Nephron progenitor cell (in vitro differentiated cells): ENCODE results near the gene ERAL1.

Experiments
- DNase-seq: peaks from one replicate; pipeline ENCODE4 v3.0.0; 2021
- H3K27ac Mint-ChIP-seq: 2 replicates; pipeline ENCODE4 v1.8.0; 2021; ENCODE audit warnings: mild to moderate bottlenecking, moderate library complexity, mixed read lengths
- H3K27me3 Mint-ChIP-seq: 2 replicates; pipeline ENCODE4 v1.8.0; 2021; ENCODE audit warnings: mild to moderate bottlenecking, low read depth, mixed read lengths; ENCODE audit not compliant: poor library complexity
- H3K36me3 Mint-ChIP-seq: 2 replicates; pipeline ENCODE4 v1.8.0; 2021; ENCODE audit warnings: low read depth, mixed read lengths
- H3K4me1 Mint-ChIP-seq: 2 replicates; pipeline ENCODE4 v1.8.0; 2021; ENCODE audit warnings: mixed read lengths
- H3K4me3 Mint-ChIP-seq: 2 replicates; pipeline ENCODE4 v1.8.0; 2021; ENCODE audit warnings: mild to moderate bottlenecking, moderate library complexity, mixed read lengths
- H3K9me3 Mint-ChIP-seq: 2 replicates; pipeline ENCODE4 v1.8.0; 2021; ENCODE audit warnings: mild to moderate bottlenecking, moderate library complexity, mixed read lengths
- CTCF ChIP-seq: fragments of 200-600 bp; sonication (generic); IDR thresholded peaks from 2 replicates; pipeline ENCODE4 v1.5.0; 2021; ENCODE audit warnings: antibody characterized with exemption

Gene ERAL1

DNA sequence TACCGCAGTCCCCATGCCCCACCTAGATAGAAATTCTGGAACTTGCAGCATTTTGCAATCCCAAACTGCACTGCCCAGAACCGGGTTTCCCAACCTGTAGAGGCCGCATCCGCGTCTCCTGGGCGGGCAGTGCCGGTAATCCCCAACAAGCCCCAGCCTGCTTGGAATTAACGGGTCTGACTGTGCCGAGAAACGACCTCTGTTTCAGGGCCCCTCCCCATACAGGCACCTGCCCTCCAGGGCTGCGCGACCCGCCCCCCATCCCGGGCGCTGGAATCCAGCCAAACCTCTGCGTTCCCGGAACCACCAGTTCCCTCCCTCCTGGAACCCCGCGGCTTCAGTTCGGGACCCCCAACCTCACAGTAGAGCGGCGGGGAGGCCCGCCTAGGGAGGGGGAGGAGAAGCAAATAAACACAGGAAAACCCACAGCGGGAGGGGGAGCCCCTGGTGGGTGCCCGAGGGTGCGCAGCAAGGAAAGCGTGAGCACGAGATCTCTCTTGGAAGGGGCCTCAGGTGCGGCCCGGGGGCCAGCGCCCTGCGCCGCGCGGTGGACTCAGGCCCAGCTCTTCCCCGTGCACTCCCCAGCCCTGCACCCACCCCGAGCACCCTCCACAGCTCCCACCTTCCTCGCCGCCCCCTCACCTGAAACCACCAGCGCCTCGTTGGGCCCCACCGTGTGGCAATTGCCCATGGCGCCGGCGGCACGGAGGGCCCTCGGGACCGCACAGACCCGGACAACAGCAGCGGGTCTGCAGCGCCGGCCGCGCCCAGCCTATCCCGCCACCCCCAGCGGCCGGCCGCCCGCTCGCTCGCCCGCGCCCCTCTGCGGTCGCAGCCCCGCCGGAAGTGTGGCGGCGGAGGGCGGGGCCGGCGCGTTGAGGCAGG is 42.3 kb downstream of the ERAL1 start, which contains the start of gene FLOT2:
TSS of gene FLOT2 (minus strand) at position 850 of the 885 bp plus-strand sequence. CDS start at position 691, 159 bp downstream.
- Mint-ChIP-seq H3K27ac (no peak within 1 kb of the TSS), H3K36me3 (peaks cover 43% of the 10 kb centered on the region), H3K27me3 (peaks cover 7% of the 10 kb centered on the region), H3K9me3 (peaks cover 3% of the 10 kb centered on the region), H3K4me3 (peak within 1 kb of the TSS; percentile 92), H3K4me1 (peaks cover 53% of the 10 kb centered on the region)
- DNase-seq: peak; percentile 78
- no peak for TF ChIP-seq CTCF

GRCh38 chr17:28897769-28898526 is 43.1 kb downstream of the ERAL1 start:
- TF ChIP-seq CTCF: no peak
- Mint-ChIP-seq H3K27me3 (peaks cover 7% of the 10 kb centered on the region), H3K4me1 (peaks cover 51% of the 10 kb centered on the region), H3K36me3 (peaks cover 42% of the 10 kb centered on the region), H3K27ac (no peak overlapping the region), H3K4me3 (peak overlapping the region; percentile 92), H3K9me3 (peaks cover 3% of the 10 kb centered on the region)
- DNase-seq: no peak

DNA sequence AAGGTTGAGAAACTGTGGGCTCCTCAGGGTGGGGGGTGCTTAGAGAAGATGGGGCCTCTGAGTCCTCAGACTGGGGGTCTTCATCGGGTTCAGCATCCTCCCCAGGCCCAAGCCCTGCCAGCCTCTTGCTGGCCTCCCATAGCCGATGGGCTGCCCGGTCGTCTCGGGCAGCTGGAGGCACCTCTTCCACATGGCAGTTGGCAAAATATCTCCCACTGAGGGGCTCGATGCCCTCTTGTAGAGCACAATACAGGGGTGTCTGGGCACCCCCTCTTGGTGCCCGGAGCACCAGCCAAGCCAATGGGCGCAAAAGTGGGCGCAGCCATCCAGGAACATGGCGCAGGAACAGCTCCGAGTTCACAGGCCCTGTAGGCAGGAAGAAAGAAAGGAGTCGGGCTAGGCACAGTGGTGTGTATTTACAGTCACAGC is 43.7 kb downstream of the ERAL1 start:
- no peak for DNase-seq
- H3K9me3 Mint-ChIP-seq: peaks cover 3% of the 10 kb centered on the region
- no peak overlapping the region for H3K4me3 Mint-ChIP-seq
- H3K27ac Mint-ChIP-seq: no peak overlapping the region
- TF ChIP-seq CTCF: no peak
- peaks cover 50% of the 10 kb centered on the region for H3K4me1 Mint-ChIP-seq
- peaks cover 4% of the 10 kb centered on the region for H3K27me3 Mint-ChIP-seq
- H3K36me3 Mint-ChIP-seq: peaks cover 36% of the 10 kb centered on the region

- DNase-seq: no peak
- Mint-ChIP-seq H3K27me3 (peaks cover 4% of the 10 kb centered on the region), H3K4me3 (peak overlapping the region; percentile 23), H3K36me3 (peaks cover 32% of the 10 kb centered on the region), H3K9me3 (peaks cover 3% of the 10 kb centered on the region), H3K4me1 (peaks cover 52% of the 10 kb centered on the region), H3K27ac (no peak overlapping the region)
- no peak for TF ChIP-seq CTCF
Observed at GRCh38 chr17:28899212-28899815, 44.5 kb downstream of the ERAL1 start.

DNA sequence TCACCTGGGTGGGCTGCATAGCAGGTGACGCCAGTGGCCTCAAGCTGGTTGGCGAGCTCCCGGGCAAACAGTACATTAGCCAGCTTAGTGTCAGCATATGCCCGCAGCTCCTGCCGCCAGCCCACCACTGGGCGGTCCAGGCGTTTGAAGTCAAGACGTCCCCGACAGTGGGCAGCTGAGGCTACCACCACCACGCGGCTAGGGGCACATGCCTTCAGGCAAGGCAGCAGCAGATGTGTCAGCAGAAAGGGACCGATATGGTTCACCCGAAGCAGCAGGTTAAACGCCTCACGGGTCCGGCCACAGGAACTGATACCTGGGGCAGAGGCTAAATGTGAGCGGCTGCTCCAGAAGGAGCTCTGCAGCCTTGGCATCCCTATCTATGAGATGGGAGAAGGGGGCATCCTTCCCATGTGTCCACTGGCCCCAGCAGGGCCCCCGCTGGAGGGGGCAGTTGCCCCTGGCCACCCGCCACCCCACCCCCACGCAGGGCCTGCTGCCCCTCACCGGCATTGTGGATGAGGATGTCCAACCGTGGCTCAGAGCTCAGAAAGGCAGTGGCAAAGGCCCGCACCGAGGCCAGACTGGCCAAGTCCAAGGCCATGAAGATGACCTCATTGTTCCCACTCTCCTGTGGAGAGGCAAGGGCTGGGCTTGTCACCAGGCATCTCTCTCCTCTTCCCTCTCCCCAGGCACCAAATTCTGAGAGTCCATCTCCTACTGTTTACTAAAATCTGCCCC is 46.3 kb downstream of the ERAL1 start:
- no peak for TF ChIP-seq CTCF
- Mint-ChIP-seq H3K9me3 (no peaks in the 10 kb centered on the region), H3K4me3 (peak overlapping the region; percentile 86), H3K4me1 (peaks cover 51% of the 10 kb centered on the region), H3K27me3 (peaks cover 4% of the 10 kb centered on the region), H3K36me3 (peaks cover 26% of the 10 kb centered on the region), H3K27ac (no peak overlapping the region)
- no peak for DNase-seq
